ENCODE results near the gene PPP4R2.

GRCh38 chr3:73026760-73027113, 30.1 kb downstream of the PPP4R2 start:
- no peak for TF ChIP-seq CTCF (conservative IDR thresholded peaks at IDR 0.05)
- TF ChIP-seq EZH2 (IDR thresholded peaks at IDR 0.05; ENCODE audit: low read depth): no peak
